Panc1 (cell line): ENCODE data around the gene PDE11A.

ENCODE experiments used
- POLR2AphosphoS5 ChIP-seq: IDR thresholded peaks from 2 replicates; pipeline ENCODE4 v1.6.1; 2012; ENCODE audit warnings: mild to moderate bottlenecking, low read depth, low read length, moderate library complexity
- TF ChIP-seq, protein P1 (sequence below): fragments of 450-650 bp; IDR thresholded peaks from 2 replicates; pipeline ENCODE4 v1.5.1; 2017; ENCODE audit warnings: mild to moderate bottlenecking

GRCh38 chr2:177585234-177585863, 487.2 kb downstream of the PDE11A start:
- TF ChIP-seq, protein P1, sequence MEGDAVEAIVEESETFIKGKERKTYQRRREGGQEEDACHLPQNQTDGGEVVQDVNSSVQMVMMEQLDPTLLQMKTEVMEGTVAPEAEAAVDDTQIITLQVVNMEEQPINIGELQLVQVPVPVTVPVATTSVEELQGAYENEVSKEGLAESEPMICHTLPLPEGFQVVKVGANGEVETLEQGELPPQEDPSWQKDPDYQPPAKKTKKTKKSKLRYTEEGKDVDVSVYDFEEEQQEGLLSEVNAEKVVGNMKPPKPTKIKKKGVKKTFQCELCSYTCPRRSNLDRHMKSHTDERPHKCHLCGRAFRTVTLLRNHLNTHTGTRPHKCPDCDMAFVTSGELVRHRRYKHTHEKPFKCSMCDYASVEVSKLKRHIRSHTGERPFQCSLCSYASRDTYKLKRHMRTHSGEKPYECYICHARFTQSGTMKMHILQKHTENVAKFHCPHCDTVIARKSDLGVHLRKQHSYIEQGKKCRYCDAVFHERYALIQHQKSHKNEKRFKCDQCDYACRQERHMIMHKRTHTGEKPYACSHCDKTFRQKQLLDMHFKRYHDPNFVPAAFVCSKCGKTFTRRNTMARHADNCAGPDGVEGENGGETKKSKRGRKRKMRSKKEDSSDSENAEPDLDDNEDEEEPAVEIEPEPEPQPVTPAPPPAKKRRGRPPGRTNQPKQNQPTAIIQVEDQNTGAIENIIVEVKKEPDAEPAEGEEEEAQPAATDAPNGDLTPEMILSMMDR: no peak
- TF ChIP-seq POLR2AphosphoS5: no peak
